HepG2 (cell line): ENCODE measurements around the gene C6orf132. TPM values are rescaled to one million over a fixed set of nuclear protein-coding genes. Genes with fewer than 3 reads are reported as not detected.

Source experiments
- FOSL1 ChIP-seq: sonication (generic); formaldehyde crosslinking; IDR thresholded peaks from 2 replicates; pipeline ENCODE4 v1.9.0; 2021; ENCODE audit warnings: missing genetic modification reagents, borderline replicate concordance
- FOXK2 ChIP-seq: fragments of 450-650 bp; IDR thresholded peaks from 2 replicates; pipeline ENCODE4 v1.6.1; 2016
- LCORL ChIP-seq, 2 experiments: fragments of 450-650 bp in 1 of 2; sonication (generic) in 1 of 2; formaldehyde crosslinking in 1 of 2; IDR thresholded peaks; 2 replicates each; pipeline versions ENCODE4 v1.5.0 to v1.6.1; 2017 to 2020; ENCODE audit warnings: antibody characterized with exemption in 1 of 2, missing genetic modification reagents in 1 of 2
- MLLT10 ChIP-seq: sonication (generic); formaldehyde crosslinking; IDR thresholded peaks from 2 replicates; pipeline ENCODE4 v1.4.0; 2020; ENCODE audit warnings: missing genetic modification reagents
- NR2F1 ChIP-seq, 2 experiments: fragments of 450-650 bp in 1 of 2; formaldehyde crosslinking in 1 of 2; IDR thresholded peaks; 2 replicates each; pipeline versions ENCODE4 v1.5.0 to v1.6.1; 2016 to 2020; ENCODE audit warnings: mild to moderate bottlenecking in 1 of 2, missing compliant biosample characterization in 1 of 2, missing genetic modification reagents in 1 of 2, moderate library complexity in 1 of 2
- PCBP2 ChIP-seq: fragments of 200-400 bp; formaldehyde crosslinking; optimal IDR thresholded peaks from 2 replicates; pipeline ENCODE3; 2018; ENCODE audit warnings: low read length, low read depth; ENCODE audit not compliant: poor library complexity, severe bottlenecking
- RORA ChIP-seq: sonication (generic); formaldehyde crosslinking; IDR thresholded peaks from 2 replicates; pipeline ENCODE4 v1.5.0; 2020; ENCODE audit warnings: mild to moderate bottlenecking, missing genetic modification reagents, moderate library complexity
- ZBTB49 ChIP-seq: sonication (generic); formaldehyde crosslinking; IDR thresholded peaks from 2 replicates; pipeline ENCODE4 v1.4.0; 2020; ENCODE audit warnings: missing genetic modification reagents, borderline replicate concordance
- ZKSCAN5 ChIP-seq: sonication (generic); formaldehyde crosslinking; IDR thresholded peaks from 2 replicates; pipeline ENCODE4 v1.5.1; 2020; ENCODE audit warnings: mild to moderate bottlenecking, missing genetic modification reagents
- ZNF282 ChIP-seq: fragments of 450-650 bp; IDR thresholded peaks from 2 replicates; pipeline ENCODE4 v1.6.1; 2018; ENCODE audit not compliant: partially characterized antibody
- ZNF446 ChIP-seq: sonication (generic); formaldehyde crosslinking; IDR thresholded peaks from 2 replicates; pipeline ENCODE4 v1.5.0; 2020; ENCODE audit warnings: mild to moderate bottlenecking, missing genetic modification reagents
- ZNF776 ChIP-seq: sonication (generic); formaldehyde crosslinking; IDR thresholded peaks from 2 replicates; pipeline ENCODE4 v1.4.0; 2020; ENCODE audit warnings: mild to moderate bottlenecking, missing genetic modification reagents
- ZNF841 ChIP-seq: sonication (generic); formaldehyde crosslinking; IDR thresholded peaks from 2 replicates; pipeline ENCODE4 v1.8.1; 2023; ENCODE audit warnings: missing genetic modification reagents, borderline replicate concordance
- polyA plus RNA-seq, 8 experiments: library from polyadenylated mRNA; depleted of rRNA in 3 of 8; stranded (reverse) in 7 of 8; unstranded in 1 of 8; fragments of >200 nt; fragmentation: Illumina TruSeq in 4 of 8; extraction: Trizol in 4 of 8; gene quantifications; 2 replicates each; pipeline versions ENCODE4 v1.2.1 to v1.2.3, GENCODE V29; 2011 to 2016; ENCODE audit warnings: low read depth in 4 of 8, missing spikeins in 1 of 8, mixed read lengths in 1 of 8; ENCODE audit not compliant: insufficient read depth in 1 of 8
- total RNA-seq, 5 experiments: library from RNA; depleted of rRNA; stranded (reverse); fragments of >200 nt; fragmentation: Illumina TruSeq; extraction: Trizol; gene quantifications; 2 replicates each; pipeline ENCODE4 v1.2.3, GENCODE V29; 2016; ENCODE audit warnings: low read depth in 1 of 5
- TF ChIP-seq, protein P1 (sequence below): sonication (generic); formaldehyde crosslinking; IDR thresholded peaks from 2 replicates; pipeline ENCODE4 v1.4.0; 2020; ENCODE audit warnings: missing genetic modification reagents

The C6orf132 gene
- total and polyA plus RNA-seq, 2 of the 13 experiments (the other 11 are each of a cell fraction or from before 2014, with no cell fraction given): 0.78 to 3.0 TPM

GRCh38 chr6:42142118-42142835 is at the start of gene C6orf132 (continued):
- TF ChIP-seq ZNF282: no peak
- TF ChIP-seq, protein P1, sequence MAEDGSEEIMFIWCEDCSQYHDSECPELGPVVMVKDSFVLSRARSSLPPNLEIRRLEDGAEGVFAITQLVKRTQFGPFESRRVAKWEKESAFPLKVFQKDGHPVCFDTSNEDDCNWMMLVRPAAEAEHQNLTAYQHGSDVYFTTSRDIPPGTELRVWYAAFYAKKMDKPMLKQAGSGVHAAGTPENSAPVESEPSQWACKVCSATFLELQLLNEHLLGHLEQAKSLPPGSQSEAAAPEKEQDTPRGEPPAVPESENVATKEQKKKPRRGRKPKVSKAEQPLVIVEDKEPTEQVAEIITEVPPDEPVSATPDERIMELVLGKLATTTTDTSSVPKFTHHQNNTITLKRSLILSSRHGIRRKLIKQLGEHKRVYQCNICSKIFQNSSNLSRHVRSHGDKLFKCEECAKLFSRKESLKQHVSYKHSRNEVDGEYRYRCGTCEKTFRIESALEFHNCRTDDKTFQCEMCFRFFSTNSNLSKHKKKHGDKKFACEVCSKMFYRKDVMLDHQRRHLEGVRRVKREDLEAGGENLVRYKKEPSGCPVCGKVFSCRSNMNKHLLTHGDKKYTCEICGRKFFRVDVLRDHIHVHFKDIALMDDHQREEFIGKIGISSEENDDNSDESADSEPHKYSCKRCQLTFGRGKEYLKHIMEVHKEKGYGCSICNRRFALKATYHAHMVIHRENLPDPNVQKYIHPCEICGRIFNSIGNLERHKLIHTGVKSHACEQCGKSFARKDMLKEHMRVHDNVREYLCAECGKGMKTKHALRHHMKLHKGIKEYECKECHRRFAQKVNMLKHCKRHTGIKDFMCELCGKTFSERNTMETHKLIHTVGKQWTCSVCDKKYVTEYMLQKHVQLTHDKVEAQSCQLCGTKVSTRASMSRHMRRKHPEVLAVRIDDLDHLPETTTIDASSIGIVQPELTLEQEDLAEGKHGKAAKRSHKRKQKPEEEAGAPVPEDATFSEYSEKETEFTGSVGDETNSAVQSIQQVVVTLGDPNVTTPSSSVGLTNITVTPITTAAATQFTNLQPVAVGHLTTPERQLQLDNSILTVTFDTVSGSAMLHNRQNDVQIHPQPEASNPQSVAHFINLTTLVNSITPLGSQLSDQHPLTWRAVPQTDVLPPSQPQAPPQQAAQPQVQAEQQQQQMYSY (CRISPR knock-in tag): 0 out of 2 replicates have a peak, but pooled peaks have one; percentile 35
- TF ChIP-seq PCBP2: no peak
- TF ChIP-seq MLLT10 (CRISPR knock-in tag): no peak
- no peak for TF ChIP-seq ZNF841 (CRISPR knock-in tag)
- no peak for TF ChIP-seq ZKSCAN5
- TF ChIP-seq FOSL1 (CRISPR knock-in tag): no peak
- TF ChIP-seq ZBTB49 (CRISPR knock-in tag): no peak
- no peak for TF ChIP-seq ZNF446 (CRISPR knock-in tag)
- 0 out of 2 replicates have a peak, but pooled peaks have one; percentile 39 for TF ChIP-seq ZNF776 (CRISPR knock-in tag)
- TF ChIP-seq RORA (CRISPR knock-in tag): no peak
- TF ChIP-seq FOXK2: no peak
- no peak for TF ChIP-seq LCORL (IDR thresholded peaks at IDR 0.05)
- 0 out of 2 replicates have a peak, but pooled peaks have one; percentile 8 for TF ChIP-seq LCORL (CRISPR knock-in tag; IDR thresholded peaks at IDR 0.05)
- TF ChIP-seq NR2F1 (CRISPR knock-in tag; IDR thresholded peaks at IDR 0.05): no peak
